Daoy (cell line): Measurements from ENCODE around the gene METTL13. TPM values are rescaled to one million over a fixed set of nuclear protein-coding genes. Genes with fewer than 3 reads are reported as not detected.

ENCODE experiments used
- DNase-seq: peaks from one replicate; pipeline ENCODE4 v3.0.0-alpha.2; 2015; ENCODE audit warnings: low read depth
- total RNA-seq: library from RNA; depleted of rRNA; stranded (reverse); fragments of >200 nt; shearing (Covaris generic); gene quantifications from 2 replicates; pipeline ENCODE4 v1.2.3, GENCODE V29; 2014

Gene METTL13
- total RNA-seq, 1 experiment from 2014 or later, result 50.6 TPM

DNA sequence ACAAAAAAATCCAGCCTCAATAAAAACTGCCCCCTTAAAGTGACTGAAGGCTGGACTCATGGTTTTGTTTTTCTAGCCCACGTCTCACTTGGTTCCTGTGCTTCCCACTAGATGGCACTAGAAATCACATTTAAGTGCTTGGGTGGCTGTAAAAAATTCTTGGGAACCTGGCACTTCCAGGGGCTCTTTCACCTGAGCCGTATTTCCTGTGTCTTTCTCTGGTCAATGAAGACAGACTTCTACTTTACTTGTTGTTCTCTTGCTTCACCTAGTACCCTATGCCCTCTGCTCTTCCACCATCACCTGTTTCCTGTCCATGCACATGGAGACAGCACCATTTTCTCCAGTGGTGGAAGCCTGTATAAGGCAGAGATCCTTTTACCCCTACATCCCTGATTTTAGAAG, 20.0 kb downstream of the METTL13 start:
- peak; percentile 34 for DNase-seq

- DNase-seq, result no peak
Observed at GRCh38 chr1:171802207-171802606, 20.7 kb downstream of the METTL13 start.

DNA sequence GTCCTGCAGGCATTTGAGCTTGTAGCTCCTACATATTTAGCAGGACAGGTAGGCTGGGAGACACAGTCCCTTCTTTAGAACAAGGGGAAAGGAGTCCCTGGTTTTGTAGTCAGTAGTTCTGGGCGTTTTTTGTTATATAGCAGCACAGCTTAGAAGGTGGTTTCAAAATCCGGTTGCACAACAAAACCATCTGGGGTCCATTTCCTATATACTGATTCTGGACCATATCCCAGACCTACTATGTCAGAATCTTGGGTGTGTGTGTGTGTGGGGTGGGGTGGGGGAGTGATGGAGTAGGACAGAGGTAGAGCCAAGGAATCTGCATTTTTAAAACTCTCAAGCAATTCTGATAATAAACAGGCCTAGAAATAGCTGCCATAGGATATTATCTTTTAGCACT, 21.6 kb downstream of the METTL13 start:
- DNase-seq, result no peak

DNA sequence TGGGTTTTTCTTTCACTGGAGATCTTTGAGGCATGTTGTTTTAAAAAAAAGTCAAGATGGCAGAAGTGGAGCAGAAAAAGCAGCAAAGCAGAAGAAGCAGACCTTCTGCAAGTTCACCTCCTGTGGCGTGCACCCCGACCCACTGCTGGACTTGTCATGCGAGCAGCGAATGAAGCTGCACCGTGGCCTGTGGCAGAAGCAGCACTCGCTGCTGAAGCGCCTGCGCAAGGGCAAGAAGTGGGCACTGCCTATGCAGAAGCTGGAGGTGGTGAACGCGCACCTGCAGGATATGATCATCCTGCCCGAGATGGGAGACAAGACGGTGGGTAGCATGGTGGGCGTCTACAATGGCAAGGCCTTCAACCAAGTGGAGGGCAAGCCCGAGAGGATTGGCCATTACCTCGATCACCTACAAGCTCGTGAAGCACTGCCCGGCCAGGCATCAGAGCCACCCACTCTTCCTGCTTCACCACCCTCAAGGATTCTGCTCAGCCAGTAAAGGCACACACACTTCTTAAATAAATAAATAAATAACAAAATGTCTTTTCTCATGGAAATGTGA, 22.1 kb downstream of the METTL13 start:
- no peak for DNase-seq

DNA sequence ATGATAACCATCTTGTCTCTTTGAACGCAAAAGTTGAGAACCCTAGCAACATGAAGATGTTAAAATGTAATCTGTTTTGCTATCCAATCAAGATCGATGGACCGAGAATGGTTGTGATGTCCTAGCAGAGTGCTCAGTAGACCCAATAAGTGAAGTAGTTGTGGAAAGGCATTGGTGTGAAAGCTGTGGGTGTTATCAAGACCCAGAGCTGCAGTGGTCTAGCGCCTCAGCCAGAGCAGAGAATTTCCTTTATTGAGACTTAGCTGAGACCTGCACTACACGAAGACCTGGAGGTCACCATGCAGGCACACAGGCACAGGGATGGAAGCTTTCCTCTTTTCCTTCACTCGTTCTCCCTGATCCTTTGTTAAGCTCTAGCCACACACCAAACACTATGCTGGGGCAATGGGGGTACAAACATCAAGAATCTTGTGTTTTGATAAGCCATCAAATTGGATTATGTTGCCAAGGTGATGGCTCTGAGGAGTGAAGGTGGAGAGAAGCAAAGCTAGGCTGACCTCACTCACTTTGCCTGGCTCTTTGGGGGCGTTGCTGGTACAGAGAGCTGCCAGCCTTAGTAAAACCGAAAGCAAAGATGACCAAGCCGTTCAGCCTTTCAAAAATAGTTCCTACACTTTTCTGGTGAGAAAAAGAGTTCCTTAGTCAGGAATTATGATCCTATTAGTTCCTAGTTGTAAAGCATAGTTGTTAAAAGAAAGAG, 24.1 kb downstream of the METTL13 start:
- peak; percentile 50 for DNase-seq

GRCh38 chr1:171807556-171807955, 26.1 kb downstream of the METTL13 start:
- no peak for DNase-seq

DNA sequence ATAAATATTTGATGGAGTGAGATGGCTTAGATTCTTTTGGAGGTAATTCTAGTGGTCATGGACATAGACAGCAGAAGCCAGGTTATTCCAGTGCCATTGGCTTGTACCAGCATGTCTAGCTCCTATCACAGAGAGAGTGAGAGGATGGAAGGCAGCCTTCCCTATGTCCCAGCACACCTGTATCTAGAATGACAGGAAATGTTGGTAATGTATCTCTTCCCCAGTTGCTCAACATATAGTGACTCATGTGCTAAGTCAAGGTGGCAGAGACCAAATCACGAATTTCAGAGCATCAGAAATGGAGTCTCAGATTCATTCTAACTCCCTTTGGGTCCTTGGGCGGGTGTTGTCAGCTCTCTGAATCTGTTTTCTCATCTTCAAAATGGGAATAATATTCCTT, 28.4 kb downstream of the METTL13 start:
- no peak for DNase-seq

GRCh38 chr1:171811672-171812071, 30.2 kb downstream of the METTL13 start:
- no peak for DNase-seq

GRCh38 chr1:171814692-171815091, 33.2 kb downstream of the METTL13 start:
- peak; percentile 17 for DNase-seq

GRCh38 chr1:171816300-171816901, 34.9 kb downstream of the METTL13 start:
- DNase-seq, result no peak

DNA sequence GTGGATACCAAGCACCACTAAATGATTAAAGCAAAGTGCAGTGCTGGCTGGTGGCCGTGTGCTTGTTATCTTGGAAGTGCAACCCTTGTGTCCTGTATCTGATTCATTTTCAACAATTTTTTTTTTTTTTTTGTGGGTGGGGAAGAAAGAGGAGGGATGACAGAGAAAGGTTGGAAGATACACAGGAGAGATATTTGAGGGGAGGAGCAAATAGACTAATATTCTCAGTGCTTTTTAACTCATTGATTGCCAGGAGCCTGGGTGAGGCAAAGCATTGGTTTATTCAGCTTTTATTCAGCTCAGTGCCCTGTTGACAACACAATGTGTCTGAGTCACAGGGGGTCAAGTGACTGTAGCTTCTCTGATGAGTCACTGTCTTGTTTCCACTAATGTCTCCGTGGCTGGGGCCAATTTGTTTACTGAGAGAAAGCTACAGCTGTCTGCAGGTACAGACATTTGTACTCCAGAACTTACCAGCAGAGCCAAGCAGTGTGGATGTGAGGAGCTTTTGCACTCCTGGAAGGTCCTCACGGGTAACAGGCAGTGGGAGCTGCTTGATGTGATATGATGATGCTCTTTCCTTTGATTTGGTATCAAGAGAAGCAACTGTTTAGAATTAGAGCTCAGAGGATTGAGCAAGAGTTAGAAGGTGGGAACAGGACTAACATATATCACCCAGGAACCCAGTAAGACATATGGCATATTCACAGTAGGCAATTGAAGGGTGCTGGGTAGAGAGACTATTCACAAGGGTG, 36.2 kb downstream of the METTL13 start:
- DNase-seq, result peak; percentile 83

DNA sequence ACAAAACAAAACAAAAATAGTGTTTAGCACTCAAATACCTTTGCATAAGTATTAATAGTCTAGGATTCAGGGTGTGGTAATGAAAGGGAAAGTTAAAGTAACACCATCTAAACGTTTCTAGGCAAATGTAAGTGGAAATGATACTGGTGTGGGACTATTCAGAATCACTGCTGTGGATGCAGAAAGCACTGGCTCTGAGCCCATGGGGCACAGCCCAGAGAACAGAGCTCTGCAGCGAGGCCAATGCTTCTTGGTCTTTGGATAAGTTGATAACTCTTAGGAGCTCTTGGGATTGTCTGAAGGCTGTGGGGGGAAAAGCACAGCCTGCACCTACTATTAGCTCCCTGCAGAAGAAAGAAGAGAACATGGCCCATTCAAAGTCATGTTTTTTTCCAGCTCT, 38.5 kb downstream of the METTL13 start:
- no peak for DNase-seq

- DNase-seq, result no peak
Observed at GRCh38 chr1:171826973-171827372, 45.5 kb downstream of the METTL13 start.

GRCh38 chr1:171828794-171829193, 47.3 kb downstream of the METTL13 start:
- DNase-seq, result no peak

DNA sequence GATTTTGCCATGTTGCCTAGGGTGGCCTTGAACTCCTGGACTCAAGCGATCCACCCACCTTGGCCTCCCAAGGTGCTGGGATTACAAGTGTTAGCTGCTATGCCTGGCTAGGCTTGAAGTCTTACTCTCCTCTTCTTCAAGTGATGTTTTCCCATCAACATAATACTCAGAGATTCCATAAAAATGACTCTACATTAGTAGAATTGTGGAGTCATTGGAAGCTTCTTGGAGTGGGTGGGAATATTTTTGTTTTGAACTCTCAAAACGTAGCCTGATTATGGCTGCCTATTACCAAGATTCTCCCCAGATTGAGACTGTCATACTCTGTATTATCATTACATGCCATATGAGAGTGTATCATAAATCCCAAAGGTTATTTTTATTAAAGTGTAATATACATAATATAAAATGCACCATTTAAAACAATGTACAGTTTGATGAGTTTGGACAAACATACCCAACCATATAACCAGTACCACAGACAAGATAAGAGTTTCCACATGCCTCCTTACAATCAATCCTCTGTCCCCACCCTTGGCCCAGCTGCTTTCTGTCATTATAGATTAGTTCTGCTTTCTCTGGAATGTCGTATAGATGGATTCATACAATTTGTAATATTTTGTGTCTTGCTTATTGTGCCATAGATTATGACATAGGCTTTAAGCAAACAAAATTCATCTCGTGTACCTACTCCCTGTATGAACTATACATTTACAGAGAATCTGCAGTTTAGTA, 51.8 kb downstream of the METTL13 start:
- no peak for DNase-seq

- no peak for DNase-seq
Observed at GRCh38 chr1:171834821-171835220, 53.4 kb downstream of the METTL13 start.

DNA sequence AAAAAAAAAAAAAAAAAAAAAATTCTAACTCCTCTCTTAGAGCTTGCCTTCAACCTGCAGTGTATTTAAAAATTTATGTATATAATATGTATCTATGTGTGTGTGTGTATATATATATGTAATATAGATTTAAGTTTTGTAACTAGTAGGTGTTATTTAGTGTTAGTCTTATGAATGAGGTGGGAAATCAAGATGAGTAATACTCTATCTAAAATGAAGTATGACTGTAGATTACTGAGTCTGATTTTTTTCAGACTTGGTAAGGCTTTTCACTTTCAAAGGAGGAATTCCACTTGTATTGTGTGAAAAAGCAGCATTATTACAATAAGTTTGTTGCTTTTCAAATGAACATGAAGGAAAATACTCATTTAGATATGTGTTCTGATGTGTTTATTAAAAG, 54.4 kb downstream of the METTL13 start:
- no peak for DNase-seq

DNA sequence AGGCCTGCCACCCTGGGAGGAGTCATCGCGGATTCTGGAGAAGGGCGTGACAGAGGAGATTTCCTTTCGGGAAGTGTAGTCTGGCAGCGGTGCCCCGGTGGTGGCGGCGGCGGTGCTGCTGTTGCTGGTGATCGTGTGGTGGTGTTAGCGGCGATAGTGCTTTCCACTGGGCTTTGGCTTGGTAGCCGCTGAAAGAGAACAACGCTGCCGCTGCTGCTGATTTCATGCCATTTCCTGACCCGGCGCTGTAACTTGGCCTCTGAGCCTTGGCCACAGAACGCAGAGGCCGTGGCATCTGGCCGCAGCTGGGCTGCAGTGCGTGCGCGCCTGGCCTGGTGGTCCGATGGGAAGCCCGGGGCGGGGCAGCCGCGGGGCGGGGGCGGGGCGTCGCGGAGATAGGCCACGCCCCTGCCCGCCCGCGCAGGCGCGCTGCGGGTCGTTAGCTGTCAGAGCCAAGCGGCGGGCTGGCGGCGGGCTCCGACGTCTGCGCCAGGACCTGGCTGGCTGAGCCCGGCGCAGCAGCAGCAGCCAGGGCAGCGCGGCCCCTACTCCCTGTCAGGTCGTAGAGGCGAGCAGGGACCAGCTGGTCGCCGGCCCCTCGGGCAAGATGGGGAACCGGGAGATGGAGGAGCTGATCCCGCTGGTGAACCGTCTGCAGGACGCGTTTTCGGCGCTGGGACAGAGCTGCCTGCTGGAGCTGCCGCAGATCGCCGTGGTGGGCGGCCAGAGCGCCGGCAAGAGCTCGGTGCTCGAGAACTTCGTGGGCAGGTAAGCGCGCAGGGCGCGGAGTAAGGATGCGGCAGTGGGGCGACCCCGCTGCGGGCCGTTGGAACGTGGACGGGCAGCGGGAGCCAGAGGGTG, 59.8 kb downstream of the METTL13 start, which contains the start of gene DNM3:
DNM3 (plus strand) TSS at position 449 of the 861 bp plus-strand sequence; CDS start at position 608, 159 bp downstream.
- DNase-seq, result peak; percentile 87

DNA sequence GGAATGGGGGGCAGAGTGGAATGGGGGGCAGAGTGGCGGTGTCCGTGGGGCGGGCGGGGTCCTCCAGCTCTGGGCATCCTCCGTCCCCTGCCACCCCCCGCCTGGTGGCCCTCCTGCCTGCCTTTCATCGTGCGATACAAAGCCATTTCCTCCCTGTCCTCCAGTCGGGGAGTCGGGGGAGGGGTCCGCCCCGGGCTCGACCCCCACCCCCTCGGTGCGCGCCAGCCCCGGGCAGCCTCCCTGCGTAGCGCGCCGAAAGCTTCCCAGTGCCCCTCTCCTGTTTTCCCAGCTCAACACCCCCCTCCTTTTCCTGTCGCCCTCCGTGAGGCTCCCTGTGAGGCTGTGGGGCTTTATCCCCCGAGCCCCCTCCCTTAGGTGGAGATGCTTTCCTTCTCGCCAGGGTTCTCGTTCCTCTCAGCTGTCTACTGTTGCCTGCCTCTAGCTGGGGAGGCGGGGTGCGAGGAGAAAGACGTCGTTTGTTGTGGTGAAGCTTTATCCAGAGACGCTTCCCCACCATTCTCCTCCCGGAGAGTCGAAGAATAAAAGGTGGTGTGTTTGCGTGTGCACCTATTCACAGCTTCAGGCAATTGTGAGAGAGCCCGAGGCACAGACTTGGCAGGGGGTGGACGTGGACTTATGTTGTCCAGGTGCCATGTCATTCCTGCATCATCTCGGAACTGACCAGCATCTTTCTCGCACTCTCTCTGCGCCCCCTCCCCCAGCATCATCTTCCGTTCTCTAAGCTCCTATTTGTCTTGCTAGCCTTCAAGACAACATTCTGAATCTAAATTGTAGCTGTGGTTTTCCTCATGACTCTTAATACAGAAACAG, 60.7 kb downstream of the METTL13 start:
- DNase-seq, result peak; percentile 27

DNA sequence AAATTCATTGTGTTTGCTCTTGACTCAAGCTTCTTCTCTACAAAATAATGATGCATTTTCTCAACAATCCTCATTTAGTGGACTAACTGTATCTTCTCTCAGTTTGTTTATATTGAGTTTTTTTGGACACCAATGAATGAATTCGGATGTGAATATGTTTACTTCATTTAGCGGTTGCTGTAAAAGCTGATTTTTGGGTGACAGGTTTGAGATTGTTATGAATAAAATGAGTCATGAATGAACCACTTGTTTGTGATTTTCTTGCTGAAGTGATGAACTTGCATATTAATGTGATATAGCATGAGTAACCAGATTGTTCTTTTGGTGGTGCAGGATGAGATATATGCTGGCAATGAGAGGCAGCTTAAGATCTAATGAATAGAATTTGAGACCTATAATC, 62.9 kb downstream of the METTL13 start:
- DNase-seq, result no peak
